H1 (cell line): Measurements from ENCODE around the gene C20orf141. TPM values are rescaled to one million over a fixed set of nuclear protein-coding genes. Genes with fewer than 3 reads are reported as not detected.

ENCODE experiments used
- BRCA1 ChIP-seq: IDR thresholded peaks from 2 replicates; pipeline ENCODE4 v1.6.1; 2012; ENCODE audit warnings: low read depth, low read length, improper control_type of control experiment
- MAFK ChIP-seq: IDR thresholded peaks from 2 replicates; pipeline ENCODE4 v1.6.1; 2012; ENCODE audit warnings: low read depth, mild to moderate bottlenecking, improper control_type of control experiment, low read length
- RNF2 ChIP-seq: fragments of 200-900, 300-1000 bp; sonication (generic); IDR thresholded peaks from 2 replicates; pipeline ENCODE4 v1.7.1; 2016; ENCODE audit warnings: borderline replicate concordance, low read depth, mild to moderate bottlenecking, antibody characterized with exemption, low read length; ENCODE audit not compliant: poor library complexity, severe bottlenecking; ENCODE audit errors: missing control alignments
- SIRT6 ChIP-seq: IDR thresholded peaks from one replicate; pipeline ENCODE4 v1.7.1; 2012; ENCODE audit warnings: low read length, inconsistent platforms
- polyA plus RNA-seq, 7 experiments: library from polyadenylated mRNA; depleted of rRNA in 3 of 7; stranded (reverse) in 5 of 7; unstranded in 2 of 7; fragments of >200 nt in 5 of 7; fragments of 200-250 nt in 2 of 7; gene quantifications; 1 replicate in 5 of 7; 2 replicates in 1 of 7; 4 replicates in 1 of 7; pipeline versions ENCODE4 v1.2.1 to v1.2.3, GENCODE V29; 2011 to 2013; ENCODE audit warnings: missing spikeins in 2 of 7, mixed read lengths in 2 of 7
- total RNA-seq: library from RNA; stranded (reverse); fragmentation: NEBNext Ultra II Directional; extraction: Animal tissue kit (Norgen Biotek cat#: 25700); gene quantifications from 2 replicates; pipeline ENCODE4 v1.2.1, GENCODE V29; 2021
- TF ChIP-seq, protein P1 (sequence below): IDR thresholded peaks from 2 replicates; pipeline ENCODE4 v1.6.1; 2011; ENCODE audit warnings: low read depth, mild to moderate bottlenecking, low read length; ENCODE audit not compliant: insufficient read depth

C20orf141 gene
- total and polyA plus RNA-seq, 2 of the 8 experiments (the other 6 are each of a cell fraction or from before 2014, with no cell fraction given) = not detected

DNA sequence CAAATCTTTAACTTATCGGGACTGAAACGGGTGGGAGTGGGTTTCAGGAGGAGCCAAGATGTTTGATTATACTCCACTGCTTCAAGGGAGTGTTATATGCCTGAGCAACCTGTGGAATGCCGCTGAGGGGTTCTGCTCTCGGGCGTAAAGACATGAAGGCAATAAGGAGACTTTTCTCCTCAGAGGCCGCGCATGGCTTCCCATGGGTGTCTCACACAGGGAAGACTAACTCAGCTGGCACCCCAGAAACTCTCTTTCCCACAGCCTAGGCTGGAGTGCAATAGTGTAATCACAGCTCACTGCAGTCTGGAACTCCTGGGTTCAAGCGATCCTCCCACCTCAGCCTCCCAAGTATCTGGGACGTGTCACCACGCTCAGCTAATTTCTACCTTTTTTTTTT is 5.1 kb upstream of the C20orf141 start (continued):
- TF ChIP-seq MAFK (no peak), SIRT6 (no peak), BRCA1 (no peak), RNF2 (no peak)
- TF ChIP-seq, protein P1, sequence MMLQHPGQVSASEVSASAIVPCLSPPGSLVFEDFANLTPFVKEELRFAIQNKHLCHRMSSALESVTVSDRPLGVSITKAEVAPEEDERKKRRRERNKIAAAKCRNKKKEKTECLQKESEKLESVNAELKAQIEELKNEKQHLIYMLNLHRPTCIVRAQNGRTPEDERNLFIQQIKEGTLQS = no peak
